HT-29 (cell line): ENCODE data around the gene SOAT1. TPM values are rescaled to one million over a fixed set of nuclear protein-coding genes. Genes with fewer than 3 reads are reported as not detected.
"Not testable (repeated sequence)": the region's sequence is repeated elsewhere in the genome, so short reads cannot be mapped to it uniquely, and the experiment has no call there.

Experiments used
- DNase-seq: peaks from one replicate; pipeline ENCODE4 v3.0.0-alpha.2; 2015; ENCODE audit warnings: low spot score
- total RNA-seq: library from RNA; depleted of rRNA; stranded (reverse); fragments of >200 nt; shearing (Covaris generic); gene quantifications from 2 replicates; pipeline ENCODE4 v1.2.3, GENCODE V29; 2014; rRNA removed

SOAT1 gene
- total RNA-seq: 0.74 and 2.3 TPM in 2 replicates

GRCh38 chr1:179293340-179294327, at the start of gene SOAT1:
TSS of gene SOAT1 (plus strand) at chr1:179293797. CDS start at chr1:179302685, 8,888 bp downstream.
- DNase-seq: peak; percentile 45

GRCh38 chr1:179245426-179245825, 48.2 kb upstream of the SOAT1 start:
- DNase-seq: not testable (repeated sequence)

GRCh38 chr1:179247923-179248322, 45.7 kb upstream of the SOAT1 start:
- DNase-seq: no peak

- DNase-seq: peak; percentile 61
These were observed 41.9 kb upstream of the SOAT1 start for GRCh38 chr1:179251675-179252074.

GRCh38 chr1:179252606-179253005, 41.0 kb upstream of the SOAT1 start:
- DNase-seq: no peak

- DNase-seq: no peak
These were observed 40.2 kb upstream of the SOAT1 start for GRCh38 chr1:179253286-179253972.

GRCh38 chr1:179262183-179262582, 31.4 kb upstream of the SOAT1 start:
- DNase-seq: no peak

- no peak for DNase-seq
These were observed 30.5 kb upstream of the SOAT1 start for GRCh38 chr1:179263121-179263520.

GRCh38 chr1:179264507-179264906, 29.1 kb upstream of the SOAT1 start:
- DNase-seq: no peak

- no peak for DNase-seq
These were observed 24.5 kb upstream of the SOAT1 start for GRCh38 chr1:179269071-179269470.

- not testable (repeated sequence) for DNase-seq
These were observed 19.2 kb upstream of the SOAT1 start for GRCh38 chr1:179274424-179274823.

GRCh38 chr1:179278920-179279319, 14.7 kb upstream of the SOAT1 start:
- DNase-seq: no peak

GRCh38 chr1:179283992-179284391, 9.6 kb upstream of the SOAT1 start:
- DNase-seq: no peak

GRCh38 chr1:179287946-179288345, 5.7 kb upstream of the SOAT1 start:
- peak; percentile 87 for DNase-seq

GRCh38 chr1:179288977-179289376, 4.6 kb upstream of the SOAT1 start:
- DNase-seq: peak; percentile 47

- DNase-seq: no peak
These were observed 1.7 kb downstream of the SOAT1 start for GRCh38 chr1:179295164-179295755.

GRCh38 chr1:179296356-179297104, 2.9 kb downstream of the SOAT1 start:
- DNase-seq: no peak

GRCh38 chr1:179297105-179297378, 3.4 kb downstream of the SOAT1 start:
- DNase-seq: no peak

- DNase-seq: no peak
These were observed 5.4 kb downstream of the SOAT1 start for GRCh38 chr1:179298952-179299351.

- no peak for DNase-seq
These were observed 6.5 kb downstream of the SOAT1 start for GRCh38 chr1:179300112-179300511.

GRCh38 chr1:179302070-179302469, 8.5 kb downstream of the SOAT1 start:
- no peak for DNase-seq
